Activated CD8-positive, alpha-beta memory T cell treated with anti-CD3 and anti-CD28 coated beads for 24 hours (primary cell): ENCODE measurements around the gene HTR3A.

Experiments used
- DNase-seq: peaks from one replicate; pipeline ENCODE4 v3.0.0-alpha.2; 2020

The HTR3A gene

GRCh38 chr11:113980785-113981184 lies 5.9 kb downstream of the HTR3A start:
- DNase-seq = no peak

DNA sequence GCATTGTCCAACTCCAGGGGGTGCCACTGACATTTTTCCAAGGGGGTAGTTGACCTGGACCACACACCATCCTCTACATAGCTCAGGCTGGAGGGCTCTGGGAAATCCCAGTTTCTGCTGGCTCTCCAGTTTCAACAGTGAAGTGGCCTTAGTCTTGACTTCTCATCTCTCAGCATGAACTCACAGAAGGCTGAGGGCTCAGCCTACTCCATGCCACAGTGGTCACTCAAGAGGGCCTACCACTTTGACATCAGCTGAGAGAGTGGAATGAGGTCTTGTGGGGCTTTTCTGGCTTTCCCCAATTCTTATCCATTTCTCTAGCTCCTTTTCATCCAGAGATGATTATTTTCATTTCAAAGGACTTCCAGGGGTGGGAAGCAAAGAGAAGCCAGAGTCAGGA lies 7.4 kb downstream of the HTR3A start:
- no peak for DNase-seq

DNA sequence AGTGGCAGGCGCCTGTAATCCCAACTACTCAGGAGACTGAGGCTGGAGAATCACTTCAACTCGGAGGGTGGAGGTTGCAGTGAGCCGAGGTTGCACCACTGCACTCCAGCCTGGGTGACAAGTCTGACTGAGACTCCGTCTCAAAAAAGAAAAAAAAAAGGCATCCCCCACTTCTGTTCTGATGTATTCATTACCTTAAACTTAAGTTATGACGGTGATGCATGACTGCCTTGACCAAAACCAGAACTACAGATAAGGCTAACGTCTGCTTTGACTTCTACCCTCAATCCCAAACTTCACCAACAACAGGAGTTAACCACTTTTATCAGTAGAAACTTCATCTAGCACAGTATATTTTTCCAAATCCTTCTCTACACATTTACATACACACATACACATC lies 9.9 kb downstream of the HTR3A start:
- no peak for DNase-seq

DNA sequence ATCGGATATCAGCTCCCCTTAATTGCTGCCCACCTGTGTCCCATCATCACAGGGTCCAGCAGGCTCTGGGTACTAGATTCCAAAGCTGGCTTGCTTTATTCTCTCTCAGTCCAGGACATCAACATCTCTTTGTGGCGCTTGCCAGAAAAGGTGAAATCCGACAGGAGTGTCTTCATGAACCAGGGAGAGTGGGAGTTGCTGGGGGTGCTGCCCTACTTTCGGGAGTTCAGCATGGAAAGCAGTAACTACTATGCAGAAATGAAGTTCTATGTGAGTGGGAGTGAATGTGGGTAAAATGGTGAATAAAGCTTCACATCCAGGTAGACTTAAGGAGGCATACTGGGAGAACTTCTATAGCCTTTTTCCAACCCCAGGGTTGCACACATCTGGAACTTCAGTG lies 11.0 kb downstream of the HTR3A start:
- DNase-seq = no peak

GRCh38 chr11:113986351-113987140 lies 11.6 kb downstream of the HTR3A start:
- DNase-seq = no peak

DNA sequence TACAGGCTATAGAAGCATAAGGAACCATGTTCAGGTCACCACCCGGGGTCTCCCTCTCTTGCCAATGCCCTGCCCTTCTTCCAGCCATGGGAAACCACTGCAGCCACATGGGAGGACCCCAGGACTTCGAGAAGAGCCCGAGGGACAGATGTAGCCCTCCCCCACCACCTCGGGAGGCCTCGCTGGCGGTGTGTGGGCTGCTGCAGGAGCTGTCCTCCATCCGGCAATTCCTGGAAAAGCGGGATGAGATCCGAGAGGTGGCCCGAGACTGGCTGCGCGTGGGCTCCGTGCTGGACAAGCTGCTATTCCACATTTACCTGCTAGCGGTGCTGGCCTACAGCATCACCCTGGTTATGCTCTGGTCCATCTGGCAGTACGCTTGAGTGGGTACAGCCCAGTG lies 14.5 kb downstream of the HTR3A start:
- no peak for DNase-seq

DNA sequence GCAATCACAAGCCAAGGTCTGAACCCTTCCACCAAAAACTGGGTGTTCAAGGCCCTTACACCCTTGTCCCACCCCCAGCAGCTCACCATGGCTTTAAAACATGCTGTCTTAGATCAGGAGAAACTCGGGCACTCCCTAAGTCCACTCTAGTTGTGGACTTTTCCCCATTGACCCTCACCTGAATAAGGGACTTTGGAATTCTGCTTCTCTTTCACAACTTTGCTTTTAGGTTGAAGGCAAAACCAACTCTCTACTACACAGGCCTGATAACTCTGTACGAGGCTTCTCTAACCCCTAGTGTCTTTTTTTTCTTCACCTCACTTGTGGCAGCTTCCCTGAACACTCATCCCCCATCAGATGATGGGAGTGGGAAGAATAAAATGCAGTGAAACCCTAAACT lies 15.0 kb downstream of the HTR3A start:
- no peak for DNase-seq

GRCh38 chr11:113991170-113991569 lies 16.3 kb downstream of the HTR3A start:
- no peak for DNase-seq

GRCh38 chr11:113991718-113992458 lies 17.0 kb downstream of the HTR3A start:
- DNase-seq = no peak

DNA sequence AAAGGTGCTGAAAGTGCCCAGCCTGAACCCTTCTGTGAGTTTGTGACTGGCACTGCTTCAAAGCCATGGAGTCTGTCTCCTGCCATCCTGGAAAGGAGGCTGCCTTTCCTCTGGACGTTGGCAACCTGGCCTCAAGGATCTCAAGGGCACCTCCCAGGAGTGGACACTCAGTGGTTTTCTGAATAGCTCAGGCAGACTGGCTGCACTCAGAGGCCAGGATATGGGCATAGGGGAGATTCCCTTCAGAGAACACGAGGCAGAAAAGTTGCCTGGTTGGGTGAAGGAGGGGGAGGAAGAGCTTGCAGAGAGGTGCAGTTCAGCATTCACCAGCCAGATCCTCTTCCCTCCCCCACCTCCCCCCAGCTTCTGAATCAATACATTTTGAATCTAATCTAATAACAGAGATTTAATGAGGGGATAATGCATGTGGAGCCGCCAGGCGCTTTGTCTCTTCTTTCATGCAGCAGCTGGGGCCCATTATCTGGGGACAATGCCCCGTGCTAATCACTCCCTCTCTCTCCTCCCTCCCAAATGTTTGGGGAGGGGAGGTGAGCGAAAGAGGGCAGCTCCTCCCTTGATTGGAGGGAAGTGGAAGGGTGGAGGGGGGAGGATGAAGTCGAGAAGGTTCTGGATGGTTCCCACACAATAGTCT lies 17.7 kb downstream of the HTR3A start:
- no peak for DNase-seq

- peak; percentile 74 for DNase-seq
Measured at GRCh38 chr11:113994077-113994954, 19.4 kb downstream of the HTR3A start.

DNA sequence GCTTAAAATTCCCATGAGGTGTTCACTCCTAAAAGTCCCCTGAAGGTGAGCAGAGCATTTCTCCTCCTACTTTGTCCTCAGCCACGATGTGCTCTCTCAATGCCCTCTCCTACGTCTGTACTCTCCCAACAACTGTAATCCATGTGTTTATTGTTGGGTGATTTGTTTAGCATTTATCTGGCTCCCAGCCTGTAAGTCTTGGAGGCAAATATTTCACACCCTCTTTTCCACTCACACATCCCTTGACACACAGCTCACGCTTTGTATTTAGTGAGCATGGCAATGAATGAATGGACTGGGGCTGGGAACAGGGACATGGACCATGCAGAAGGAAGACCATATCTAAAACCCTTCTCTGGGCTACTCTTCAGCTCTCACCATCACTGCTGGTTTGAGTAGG lies 22.6 kb downstream of the HTR3A start:
- no peak for DNase-seq

- no peak for DNase-seq
Measured at GRCh38 chr11:113998574-113998973, 23.7 kb downstream of the HTR3A start.

DNA sequence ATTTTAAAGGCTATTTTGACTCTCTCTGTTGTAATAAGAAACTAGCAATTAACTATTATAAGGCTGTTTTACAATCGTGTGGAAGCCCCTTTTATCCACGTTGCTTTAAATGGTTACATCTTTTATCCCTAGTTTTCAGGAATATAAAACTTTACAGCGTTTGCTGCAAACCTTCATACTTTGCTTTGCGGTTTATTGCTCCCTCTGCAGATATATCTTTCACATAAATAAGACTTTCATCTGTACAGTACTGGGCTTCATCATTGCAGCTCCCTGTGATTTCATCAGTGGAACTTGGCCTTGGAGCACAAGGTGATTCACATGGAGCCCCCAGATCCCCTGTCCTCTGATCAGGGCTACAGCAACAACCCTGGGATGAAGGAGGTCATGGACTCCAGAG lies 25.6 kb downstream of the HTR3A start:
- DNase-seq = no peak

DNA sequence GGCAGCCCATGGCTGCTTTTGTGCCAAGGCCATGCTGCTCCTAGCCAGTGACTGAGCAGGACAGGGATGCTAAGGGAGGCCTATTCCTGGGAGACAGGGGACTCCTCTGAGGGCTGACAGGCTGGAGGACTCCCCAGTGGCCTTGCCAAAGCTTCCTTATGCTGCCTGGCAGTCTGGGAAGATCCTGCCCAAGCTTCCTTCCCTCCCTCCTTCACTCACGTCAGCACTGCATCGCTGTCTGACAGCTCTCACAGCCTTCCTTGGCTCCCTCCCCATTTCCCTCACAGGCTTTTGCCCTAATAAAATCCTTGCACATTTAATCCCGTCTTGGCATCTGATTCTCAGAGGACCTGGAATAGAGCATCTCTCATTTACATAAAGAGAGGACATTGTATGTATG lies 26.5 kb downstream of the HTR3A start:
- no peak for DNase-seq

DNA sequence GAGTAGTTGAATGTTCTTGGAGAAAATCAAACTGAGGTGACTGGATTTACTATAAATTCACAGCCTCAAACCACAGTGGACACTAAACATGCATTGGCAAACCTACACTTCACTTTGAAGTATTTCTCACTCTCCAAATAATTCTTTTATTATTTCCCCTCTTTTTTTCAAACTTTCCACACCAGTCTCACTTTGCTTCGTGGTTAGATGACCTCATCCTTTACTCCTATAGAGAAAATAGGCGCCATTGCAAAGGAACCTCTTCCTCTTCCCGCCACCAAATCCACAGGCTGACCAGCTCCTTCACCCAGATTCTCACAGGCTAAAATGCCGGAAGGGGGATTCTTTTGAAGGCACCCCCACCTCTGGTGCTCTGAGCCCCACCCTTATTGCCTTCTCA lies 33.4 kb downstream of the HTR3A start:
- DNase-seq = no peak

DNA sequence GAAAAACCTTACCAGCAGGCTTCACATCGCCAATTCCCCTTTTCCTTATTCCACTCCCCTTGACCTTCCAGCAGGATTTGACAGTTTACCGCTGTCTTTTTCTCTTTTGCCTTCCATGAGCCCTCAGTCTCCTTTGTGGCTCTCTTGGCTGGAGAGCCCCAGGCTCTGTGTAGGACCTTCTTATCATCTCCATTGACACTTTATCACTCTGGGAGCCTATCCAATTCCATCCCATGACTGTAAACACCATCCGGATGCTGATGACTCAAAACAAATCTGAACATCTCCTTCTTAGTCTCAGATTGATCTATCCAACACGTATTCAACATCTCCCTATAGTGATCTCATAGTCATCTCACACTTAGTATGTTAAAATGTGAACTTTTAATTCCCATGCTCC lies 36.0 kb downstream of the HTR3A start:
- no peak for DNase-seq

DNA sequence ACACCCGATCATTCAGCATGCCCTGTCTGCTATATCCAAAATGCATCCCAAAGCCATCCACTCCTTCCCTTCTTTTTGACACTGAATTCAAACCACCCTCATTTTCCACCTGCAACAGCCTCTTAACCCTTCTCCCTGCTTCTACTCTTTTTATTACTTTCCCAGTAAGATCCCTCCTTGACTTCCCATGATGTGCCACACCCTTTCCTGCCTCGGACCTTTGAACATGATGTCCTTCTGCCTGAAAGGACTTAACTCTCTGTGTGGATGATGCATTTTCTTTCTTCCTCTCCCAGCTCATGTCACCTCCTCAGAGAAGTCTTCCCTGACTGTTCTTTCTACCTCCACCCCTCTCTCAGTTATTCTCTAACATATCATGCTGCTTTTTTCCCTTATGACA lies 36.5 kb downstream of the HTR3A start:
- DNase-seq = no peak

- no peak for DNase-seq
Measured at GRCh38 chr11:114015117-114015516, 40.2 kb downstream of the HTR3A start.

GRCh38 chr11:114016986-114017385 lies 42.1 kb downstream of the HTR3A start:
- DNase-seq = no peak

GRCh38 chr11:114017723-114018122 lies 42.8 kb downstream of the HTR3A start:
- no peak for DNase-seq

DNA sequence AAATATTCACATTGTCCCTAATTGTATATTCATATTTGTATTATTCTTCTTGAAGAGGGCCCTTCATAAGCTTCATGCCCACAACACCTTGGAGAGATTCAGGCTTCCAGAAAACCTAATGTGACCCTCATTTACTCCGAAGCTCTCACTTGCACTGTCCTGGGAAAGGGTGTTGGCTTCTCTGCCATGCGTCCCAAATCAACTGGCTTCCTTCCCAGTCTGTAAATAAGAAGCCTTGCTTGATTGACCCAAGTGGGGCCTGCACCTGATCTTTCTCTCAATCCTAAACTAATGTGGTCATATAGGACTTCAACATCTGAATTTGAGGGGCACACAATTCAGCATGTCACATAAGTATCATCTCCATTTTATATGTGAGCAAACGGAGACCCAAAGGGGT lies 44.1 kb downstream of the HTR3A start:
- no peak for DNase-seq

DNA sequence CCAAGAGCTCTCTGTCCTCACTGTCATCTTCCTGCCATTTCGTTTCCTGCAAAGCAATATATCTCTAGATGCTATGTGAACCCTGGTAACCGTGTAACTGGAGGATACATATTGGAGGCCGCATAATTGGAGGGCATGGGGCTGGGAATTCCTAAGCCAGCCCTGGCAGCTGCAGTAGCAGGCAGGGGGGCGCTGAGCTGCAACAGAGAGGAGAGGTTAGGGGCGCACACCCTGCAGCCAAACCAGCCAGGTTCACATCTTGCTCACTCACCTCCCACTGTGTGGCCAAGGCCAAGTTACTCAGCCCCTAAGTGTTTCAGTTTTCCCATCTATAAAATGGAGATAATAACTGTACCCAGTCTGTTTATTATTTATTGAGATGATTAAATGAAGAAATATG lies 44.7 kb downstream of the HTR3A start:
- no peak for DNase-seq
